ENCODE data around the gene POLE3.

DNA sequence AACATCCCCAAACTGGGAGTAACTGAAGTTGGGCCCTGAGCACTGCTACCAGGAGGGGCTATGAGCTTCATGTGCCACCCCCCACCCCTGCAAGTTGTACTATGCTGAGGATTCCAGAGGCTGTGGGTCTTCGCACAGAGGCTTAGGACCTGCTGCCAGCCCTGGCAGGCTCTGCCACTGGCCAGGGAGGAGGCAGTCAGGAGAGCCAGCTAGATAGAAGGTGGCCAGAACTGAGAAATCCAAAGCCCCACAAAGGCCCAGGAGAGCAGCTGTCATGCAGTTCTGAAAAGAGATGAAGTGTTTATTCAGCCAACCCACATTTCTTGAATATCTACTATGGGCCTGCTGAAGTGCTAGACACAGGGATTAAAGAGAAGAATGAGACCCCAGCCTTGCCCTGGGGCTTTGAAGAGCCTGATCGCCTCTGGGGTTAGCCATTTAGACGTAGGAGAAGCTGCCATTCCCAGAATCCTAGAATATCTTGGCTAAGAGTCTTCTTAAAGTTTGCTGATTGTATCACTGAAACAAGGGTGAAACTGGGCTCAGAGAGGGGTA is 10.8 kb downstream of the POLE3 start:
- TF ChIP-seq TAF1 (IDR thresholded peaks at IDR 0.05; ENCODE audit: borderline replicate concordance, low read depth, low read length): no peak
- TF ChIP-seq POLR2A (IDR thresholded peaks at IDR 0.05; ENCODE audit: low read depth, low read length): no peak
- no peak for TF ChIP-seq POLR2AphosphoS5 (IDR thresholded peaks at IDR 0.05; ENCODE audit: low read depth, low read length)

Data from GM12892 (cell line).